HG03354 (cell line): ENCODE data around the gene LRP4.

Source experiments
- ATAC-seq: cut with Tn5 transposase; IDR thresholded peaks from one replicate; pipeline ENCODE4 v1.9.1; 2021; ENCODE audit warnings: mild to moderate bottlenecking; ENCODE audit not compliant: unreplicated experiment, poor library complexity, severe bottlenecking

LRP4 gene

DNA sequence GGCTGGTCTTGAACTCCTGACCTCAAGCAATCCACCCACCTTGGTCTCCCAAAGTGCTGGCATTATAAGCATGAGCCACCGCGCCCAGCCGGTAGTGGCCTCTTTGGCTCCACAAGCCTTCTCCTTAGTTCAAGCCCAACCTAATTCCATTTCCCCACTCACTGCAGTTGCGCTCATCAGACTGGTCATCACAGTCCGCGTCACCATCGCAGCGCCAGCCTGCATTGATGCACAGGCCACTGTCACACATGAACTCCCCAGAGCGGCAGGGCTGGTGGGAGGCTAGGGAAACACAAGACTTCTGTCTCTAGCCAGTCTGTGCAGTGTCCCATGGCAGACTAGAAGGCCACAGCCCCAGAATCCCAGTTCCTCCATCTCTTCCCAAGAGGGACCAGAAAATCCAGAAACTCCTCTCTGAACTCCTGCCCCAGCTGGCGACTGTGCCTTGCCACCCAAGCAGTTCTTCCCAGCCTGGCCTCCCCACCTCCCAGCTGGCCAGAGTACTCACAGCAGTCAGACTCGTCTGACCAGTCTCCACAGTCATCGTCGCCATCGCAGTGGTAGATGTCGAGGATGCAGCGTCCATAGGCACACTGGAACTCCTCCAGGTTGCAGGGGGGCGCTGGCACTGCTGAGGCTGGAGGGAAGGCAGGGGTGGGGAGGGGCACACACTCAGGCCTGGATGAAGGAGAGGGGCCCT, 19.8 kb downstream of the LRP4 start:
- ATAC-seq, result no peak

DNA sequence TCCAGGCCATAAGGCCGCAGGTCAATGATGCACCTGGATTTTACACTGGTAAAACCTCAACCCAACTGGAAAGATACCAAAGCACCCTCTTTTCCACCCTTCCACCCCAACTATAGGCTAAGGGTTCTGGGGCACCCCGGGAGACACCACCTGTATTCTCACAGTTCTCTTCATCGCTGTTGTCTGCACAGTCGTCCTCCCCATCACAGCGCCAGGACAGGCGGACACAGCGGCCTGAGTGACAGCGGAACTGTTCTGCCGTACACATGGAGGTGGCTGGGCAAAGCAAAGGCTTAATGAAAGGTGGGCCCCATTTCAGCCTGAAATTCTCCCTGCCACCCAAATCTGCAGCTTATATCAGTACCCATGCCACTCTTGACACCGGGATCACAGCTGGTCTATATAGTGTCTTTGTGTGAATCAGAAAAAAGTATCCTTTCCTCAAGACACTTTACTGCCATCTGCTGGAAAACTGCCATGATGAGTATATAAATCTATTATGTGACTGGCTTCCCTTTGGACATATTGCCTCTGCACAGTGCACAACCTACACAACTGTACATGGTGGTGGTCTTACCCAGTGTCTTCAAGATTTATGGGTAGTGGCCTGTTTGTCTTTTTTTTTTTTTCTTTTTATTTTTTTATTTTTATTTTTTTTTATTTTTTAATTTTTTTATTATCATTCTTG, 21.5 kb downstream of the LRP4 start:
- ATAC-seq, result no peak

DNA sequence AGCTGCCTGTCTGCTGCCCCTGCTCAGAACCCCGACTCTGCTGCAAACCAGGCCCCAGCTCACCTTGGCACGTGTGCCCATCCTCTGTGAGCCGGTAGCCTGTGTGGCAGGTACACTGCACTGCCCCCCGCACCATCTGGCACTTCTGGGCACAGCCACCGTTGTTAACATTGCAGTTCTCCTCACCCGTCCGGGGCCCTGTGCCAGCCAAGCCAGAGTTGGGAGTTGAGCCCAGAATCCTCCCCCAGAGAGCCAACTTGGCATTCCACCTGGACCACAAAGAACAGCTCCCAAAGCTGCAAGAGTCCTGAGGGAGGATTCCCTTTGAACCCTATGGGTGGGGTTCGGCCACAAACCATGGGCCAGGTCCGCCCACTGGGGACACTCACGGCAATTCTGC, 22.5 kb downstream of the LRP4 start:
- no peak for ATAC-seq

DNA sequence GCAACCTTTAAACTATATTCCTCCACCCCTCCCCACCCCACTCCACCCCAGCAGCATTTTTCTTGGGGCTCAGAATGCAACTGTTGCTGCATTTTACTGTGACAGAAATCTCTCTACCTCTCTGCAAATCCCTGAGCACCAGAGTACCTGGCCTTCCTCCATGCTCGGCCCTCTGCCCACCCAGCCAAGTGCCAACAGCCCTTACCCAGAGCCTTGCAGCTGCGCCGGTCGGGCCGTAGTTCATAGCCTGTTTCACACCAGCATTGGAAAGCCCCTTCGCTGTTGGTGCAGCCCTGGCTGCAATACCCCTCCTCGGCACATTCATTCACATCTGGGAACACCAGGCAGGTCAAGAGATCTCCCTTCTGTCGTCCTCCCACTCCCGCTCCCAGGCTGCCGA, 23.4 kb downstream of the LRP4 start:
- ATAC-seq, result no peak

DNA sequence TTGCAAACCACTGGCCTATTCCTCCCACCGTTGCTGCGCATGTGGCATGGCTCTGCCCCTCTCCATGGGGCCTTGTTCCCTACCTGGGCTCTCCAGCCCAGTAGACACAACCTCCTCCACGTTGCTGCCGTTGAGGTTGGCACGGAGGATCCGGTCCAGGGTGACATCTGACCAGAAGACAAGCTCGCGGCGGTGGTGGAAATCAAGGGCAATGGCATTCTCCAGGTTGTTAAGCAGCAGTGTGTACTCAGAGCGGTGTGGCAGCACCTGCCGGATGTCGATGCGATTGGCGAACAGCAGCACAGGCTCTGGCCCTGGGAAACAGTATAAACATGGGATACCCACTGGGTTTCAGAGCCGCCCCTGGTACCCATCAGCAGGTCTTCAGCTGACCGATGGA, 23.8 kb downstream of the LRP4 start:
- ATAC-seq, result no peak

DNA sequence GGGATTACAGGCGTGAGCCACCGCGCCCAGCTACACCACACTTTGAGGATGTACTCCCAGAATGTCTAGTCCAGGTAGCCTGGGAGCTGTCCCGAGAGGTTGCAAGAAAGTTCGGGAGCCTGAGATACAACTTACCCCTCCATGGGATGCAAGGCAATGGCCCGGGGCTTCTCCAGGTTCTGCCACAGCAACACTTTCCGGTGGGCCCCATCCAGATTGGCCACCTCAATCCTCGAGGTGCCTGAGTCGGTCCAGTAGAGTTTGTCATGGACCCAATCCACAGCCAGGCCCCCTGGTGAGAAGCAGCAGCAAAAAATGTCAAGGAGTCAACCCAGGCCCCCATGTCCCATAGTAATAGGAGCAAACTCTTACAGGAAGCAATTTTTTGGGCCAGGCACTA, 25.5 kb downstream of the LRP4 start:
- no peak for ATAC-seq

DNA sequence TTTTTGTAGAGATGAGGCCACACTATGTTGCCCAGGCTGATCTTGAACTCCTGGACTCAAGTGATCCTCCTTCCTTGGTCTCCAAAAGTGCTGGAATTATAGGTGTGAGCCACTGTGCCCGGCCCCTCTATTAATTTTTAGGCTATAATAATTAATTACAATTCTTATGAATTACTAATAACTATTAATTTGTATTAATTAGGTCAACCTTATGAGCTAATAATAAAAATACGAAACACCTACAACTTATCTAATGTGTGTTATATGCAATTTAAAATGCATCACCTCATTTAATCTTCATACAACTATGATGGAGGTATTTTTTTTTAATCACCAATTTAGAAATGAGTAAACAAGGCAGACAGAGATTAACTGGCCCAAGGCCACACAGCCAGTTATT, 26.2 kb downstream of the LRP4 start:
- ATAC-seq, result no peak

DNA sequence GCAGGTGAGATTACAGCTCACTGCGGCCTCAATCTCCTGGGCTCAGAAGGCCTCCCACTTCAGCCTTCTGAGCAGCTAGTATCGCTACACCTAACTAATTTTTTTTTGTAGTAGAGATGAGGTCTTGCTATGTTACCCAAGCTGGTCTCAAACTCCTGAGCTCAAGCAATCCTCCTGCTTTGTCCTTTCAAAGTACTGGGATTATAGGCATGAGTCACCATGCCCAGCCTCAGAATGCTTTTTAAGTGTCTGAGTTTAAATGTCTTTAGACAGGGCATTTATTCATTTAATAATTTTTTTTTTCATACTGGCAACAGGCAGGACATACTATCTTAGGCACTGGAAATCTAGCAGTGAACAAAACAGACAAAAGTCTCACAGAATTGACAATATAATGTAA, 27.7 kb downstream of the LRP4 start:
- ATAC-seq, result no peak

DNA sequence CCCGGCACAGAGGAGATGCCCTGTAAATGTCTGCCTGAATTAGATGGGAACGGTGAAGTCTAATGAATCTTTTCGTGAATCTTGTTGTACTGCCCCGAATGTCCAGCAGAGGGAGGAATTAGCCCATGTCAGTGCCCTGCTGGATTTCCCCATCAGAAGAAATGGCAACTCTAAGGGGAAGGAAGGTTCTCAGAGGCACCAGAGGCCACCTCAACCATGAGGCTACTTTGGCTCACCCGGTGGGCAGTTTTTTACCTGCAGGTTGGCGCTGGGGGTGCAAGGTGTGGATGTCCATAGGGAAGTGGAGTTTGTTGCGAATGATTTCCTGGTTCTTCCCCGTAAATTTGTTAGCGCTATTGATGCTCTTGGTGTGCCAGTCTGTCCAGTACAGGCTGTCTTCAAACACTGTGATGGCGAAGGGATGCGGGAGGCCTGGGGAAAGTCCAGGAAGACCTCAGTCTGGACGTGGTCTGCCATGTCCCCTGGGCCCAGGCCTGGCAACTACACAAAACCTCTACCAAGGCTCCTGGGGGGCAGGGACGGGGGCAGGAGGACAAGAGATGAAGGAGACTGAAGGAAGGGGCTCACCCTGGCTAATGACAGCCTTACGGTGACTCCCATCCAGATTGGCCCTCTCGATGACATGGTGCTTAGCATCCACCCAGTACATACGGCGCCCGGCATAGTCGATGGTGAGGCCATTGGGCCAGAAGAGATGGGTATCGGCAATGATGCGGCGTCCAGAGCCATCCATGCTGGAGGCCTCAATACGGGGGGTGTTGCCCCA, 28.5 kb downstream of the LRP4 start:
- peak; percentile 64 for ATAC-seq

DNA sequence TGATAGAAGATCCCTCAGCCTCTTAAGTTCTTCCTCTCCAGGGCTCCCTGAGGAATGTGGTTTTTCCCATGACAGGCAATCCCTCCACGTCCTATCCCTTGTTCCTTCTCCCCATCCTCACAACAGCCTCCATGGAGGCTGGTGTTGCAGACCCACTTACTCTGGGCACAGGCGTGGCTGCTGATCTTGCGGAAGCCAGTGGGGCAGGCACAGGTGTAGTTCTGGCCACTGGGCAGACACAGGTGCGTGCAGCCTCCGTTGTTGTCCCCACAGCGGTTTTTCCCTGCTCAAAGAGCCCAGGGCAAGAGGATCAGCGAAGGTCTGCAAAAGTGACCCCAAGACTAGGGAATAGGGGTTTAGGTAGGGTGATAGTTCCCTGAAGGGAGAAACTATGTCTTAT, 29.1 kb downstream of the LRP4 start:
- no peak for ATAC-seq

DNA sequence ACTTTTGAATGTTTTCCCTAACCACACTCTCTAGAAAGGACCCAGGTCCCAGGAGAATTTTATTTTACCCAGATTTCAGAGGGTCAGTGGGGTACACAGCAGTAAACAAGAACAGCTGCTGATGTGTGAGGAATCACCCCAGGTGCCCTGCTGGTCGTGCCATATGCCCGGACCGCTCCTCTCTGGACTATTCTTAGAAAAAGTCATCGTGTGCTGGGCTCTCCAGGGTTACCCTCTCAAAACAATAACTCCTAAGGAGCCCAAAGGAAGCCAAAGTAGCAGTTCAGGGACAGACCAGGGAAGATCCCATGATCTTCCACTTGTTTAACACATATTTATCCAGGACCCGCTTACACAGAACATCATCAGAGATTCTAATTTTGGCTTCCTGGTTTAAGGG, 29.7 kb downstream of the LRP4 start:
- no peak for ATAC-seq

DNA sequence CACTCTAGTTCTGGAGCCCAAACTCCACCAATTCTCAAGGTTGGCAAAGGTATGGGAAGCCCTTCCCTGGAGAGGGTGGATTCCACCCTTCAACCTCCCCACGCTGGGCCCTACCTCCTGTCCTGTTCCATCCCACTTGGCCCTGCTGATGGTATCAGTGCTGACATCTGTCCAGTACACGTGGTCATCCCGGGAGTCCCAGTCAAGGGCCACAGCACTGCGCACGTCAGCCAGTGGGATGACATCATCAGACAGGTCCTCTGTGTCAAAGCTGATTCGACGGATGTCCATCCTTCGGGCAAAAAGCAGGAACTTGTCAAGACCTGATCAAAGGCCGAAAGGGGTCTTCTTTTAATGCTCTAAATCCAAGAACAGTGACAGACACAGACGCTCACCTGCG, 32.1 kb downstream of the LRP4 start:
- ATAC-seq, result no peak

DNA sequence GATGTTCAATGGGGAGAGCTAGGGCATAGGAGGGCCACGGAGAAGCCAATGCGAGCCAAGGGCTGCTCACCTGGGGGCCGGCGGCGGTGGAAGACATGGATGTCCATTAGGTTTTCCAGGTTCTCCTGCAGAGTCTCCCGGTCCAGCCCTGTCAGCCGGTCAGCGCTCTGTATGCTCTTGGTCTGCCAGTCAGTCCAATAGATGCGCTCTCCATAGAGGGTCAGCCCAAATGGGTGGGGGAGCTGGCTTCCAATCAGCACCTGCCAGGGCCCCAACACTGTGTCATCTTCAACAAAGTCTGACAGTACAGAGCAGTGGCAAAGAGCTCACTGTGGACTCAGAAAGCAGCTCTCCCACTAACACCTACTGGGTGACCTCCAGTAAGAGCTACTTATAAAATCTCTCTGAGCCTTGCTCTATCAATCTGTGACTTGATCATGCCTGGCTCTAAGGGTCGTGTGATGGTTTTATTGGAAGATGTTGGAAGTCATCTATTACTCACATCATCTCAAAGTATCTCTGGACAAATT, 39.2 kb downstream of the LRP4 start:
- no peak for ATAC-seq

DNA sequence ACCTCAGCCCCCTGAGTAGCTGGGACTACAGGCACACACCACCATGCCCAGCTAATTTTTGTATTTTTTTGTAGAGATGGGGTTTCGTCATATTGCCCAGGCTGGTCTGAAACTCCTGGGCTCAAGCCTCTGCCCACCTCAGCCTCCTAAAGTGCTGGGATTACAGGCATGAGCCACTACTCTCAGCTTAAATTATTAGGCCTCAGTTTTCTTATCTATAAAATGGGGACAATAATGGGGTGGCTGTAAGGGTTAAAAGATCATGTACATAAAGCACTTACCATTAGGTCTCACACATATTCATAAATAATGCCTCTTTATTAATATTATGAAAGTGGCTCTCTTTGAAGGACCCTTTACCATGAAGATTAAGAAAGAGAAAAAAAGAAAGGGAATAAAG, 40.8 kb downstream of the LRP4 start:
- ATAC-seq, result no peak

DNA sequence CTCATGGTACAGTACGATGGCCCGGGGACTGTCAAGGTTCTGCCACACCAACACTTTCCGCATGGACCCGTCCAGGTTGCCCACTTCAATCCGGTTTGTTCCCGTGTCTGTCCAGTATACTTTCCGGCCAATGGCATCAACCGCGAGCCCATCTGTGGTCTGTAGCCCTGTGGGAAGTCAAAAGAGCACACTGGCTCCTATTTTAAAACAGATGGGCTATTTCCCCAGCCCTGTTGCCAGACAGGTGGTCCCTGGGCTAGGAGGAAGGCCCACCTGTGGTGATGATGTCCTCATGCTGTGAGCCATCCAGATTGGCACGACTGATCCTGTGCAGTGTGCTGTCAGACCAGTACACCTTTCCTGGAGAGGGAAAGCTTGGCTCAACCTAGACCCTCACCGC, 41.9 kb downstream of the LRP4 start:
- ATAC-seq, result no peak

DNA sequence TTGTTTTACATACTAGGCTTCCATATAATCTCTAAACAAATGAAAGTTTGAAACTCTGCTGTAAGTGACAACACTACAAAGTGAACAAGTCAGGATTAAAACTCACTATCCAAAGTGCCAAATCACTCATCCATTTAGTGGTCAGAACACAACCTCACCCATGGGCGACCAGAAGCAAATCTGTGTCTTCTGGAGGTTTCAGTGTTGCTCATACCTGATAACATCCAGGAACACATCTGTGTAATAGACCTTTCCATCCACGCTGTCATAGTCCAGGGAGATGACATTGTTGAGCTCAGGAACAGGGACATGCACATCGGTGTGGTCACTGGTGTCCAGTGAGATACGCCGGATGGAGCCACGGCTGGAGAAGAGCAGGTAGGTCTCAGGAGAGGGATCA, 43.8 kb downstream of the LRP4 start:
- ATAC-seq, result no peak

DNA sequence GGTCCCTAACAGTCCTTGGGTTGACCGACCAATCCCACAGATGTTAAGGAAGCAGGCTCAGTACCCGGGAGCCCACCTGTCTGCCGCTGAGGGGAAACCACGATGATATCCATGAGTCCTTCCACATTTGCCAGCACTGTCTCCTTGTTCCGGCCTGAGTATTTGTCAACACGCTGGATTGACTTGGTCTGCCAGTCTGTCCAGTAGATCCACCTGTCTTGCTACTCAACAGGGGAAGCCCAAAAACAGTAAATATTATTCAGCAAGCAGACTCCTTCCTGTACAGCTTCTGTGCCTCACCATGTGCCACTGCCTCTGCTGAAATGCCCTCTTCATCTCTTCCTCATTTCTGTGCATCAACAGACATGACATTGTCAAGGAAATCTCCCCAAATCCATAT, 49.4 kb downstream of the LRP4 start:
- ATAC-seq, result no peak

DNA sequence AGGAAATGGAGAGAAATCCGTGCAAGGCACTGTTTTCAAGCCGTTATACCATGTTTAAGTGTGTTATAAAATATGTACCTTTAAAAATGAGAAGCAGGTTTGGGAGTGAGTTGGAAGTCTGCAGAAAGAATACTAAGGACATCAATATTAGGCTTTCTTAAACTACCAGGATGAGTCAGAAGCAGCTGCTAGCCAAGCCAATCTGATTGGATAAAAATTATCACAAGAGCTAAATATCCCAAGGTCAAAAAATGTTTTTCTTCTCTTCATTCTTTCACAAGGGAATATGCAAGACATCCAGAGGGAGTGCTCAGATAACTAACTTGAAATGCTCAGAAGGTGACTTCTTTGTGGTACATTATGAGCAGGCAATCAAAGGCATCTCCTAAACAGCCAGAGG, 53.0 kb downstream of the LRP4 start:
- no peak for ATAC-seq

DNA sequence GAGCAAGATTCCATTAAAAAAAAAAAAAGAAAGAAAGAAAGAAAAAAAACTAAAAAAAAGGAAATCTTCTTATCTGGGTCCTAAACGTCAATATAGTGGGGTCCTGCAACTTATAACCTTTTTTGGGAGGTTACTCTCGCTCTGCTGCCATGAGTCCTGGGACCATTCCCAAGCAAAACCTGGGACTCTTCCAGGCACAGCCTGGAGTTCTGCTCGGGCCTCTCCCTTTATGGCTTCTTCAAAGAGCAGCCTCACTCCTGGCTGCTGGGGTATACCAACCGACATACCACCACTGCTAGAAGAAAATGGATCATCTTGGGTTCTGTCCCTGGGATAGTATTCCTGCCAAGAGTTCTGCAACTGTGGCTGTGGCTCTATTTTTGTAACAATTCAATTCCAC, 58.1 kb downstream of the LRP4 start:
- ATAC-seq, result no peak

DNA sequence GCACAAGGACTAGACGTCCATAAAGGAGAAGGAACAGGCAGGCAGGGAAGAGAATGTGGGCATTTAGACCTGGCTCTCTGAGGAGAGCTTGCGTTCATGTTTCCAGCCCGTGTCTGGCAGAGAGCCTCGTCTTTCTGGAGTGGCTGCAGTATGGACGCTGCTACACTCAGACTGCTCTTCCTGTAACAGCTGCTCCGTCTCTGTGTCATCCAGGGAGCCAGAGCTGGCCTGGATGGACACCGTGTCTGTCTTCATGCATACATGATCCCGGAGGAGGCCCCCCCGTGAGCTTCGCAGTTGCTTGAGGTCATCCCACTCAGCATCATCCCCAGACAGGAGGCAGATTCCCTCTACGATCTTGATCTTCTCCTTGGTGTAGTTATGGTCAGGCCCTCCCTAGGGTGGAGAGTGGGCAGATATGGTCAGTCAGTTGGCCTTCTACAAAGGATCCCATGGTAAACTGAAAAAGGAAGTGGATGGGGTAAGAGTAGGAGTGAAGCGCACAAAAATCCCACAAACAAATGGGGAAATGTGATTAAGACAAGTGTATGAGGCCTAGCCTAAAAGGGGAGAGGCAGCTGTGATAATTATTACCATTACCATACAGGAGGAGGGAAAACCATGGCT, 59.3 kb downstream of the LRP4 start:
- ATAC-seq, result no peak
